Measurements from ENCODE around the gene CLCA1. TPM values are rescaled to one million over a fixed set of nuclear protein-coding genes. Genes with fewer than 3 reads are reported as not detected.
A peak's percentile ranks its signal among the peaks of the same experiment; 100 is the strongest.

The CLCA1 gene
- total and polyA plus RNA-seq, 10 donors = 0.13 TPM; not detected in 9

DNA sequence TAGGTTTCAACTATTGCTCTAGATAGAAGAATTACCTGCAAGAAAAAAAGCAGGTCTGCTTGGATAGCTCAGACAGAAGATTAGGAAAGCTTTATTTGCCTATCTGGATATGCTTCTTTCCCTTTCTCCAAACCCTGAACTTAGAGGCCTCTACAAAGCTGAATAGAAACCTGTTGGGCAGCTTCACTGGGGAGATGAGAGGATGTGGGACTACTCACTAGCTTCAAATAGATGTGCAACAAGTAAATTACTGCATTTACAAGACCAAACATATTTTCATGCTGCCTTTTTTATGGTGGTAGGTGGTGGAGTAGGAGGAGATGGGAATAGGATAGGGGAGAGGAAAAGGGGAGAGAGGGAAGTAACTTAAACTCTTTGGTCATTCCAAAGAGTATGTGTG lies 38.4 kb upstream of the CLCA1 start:
- intact Hi-C loops (cut with DNase I; ENCODE audit: low total_unique reads) = no loop called here
- TF ChIP-seq POLR2A (IDR thresholded peaks at IDR 0.05) (no peak), CTCF (IDR thresholded peaks at IDR 0.05 in 8 of 11, conservative IDR thresholded peaks at IDR 0.05 in 3 of 11) (no peak), POLR2AphosphoS5 (IDR thresholded peaks at IDR 0.05) (no peak)
- H3K27me3 ChIP-seq (replicated peaks in 1 of 7) = no peaks in the 10 kb centered on the region
- no peak overlapping the region for H3K4me3 ChIP-seq
- peak overlapping the region in 7 of 8 donors; percentile 75 to 83 (median 78) for H3K27ac ChIP-seq
- peaks cover 0 to 26% (median 18%) of the 10 kb centered on the region in 6 donors for H3K4me1 ChIP-seq
- H3K9me3 ChIP-seq = no peaks in the 10 kb centered on the region
- DNase-seq = no peak
- H3K36me3 ChIP-seq = no peaks in the 10 kb centered on the region

DNA sequence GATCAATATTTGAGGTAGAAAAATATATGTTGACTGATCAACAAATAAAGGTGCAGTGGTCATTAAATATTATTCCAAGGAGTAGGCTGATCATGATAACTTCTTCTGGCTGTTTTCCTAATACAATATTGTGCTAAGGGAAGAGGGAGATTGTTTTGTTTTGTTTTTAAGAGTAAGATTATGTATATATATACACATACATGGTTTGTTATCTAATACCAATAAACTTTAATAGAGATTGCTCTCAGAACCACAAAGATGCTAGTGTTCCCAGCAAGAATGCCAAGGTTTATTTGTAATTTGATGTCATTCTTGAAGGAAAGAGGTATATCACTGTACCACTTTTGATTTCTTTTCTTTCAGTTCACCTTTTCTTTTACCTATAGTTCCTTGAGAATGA lies 34.7 kb upstream of the CLCA1 start:
- Histone ChIP-seq H3K9me3 (no peaks in the 10 kb centered on the region), H3K4me1 (peaks cover 0 to 19% (median 14%) of the 10 kb centered on the region in 6 donors), H3K36me3 (no peaks in the 10 kb centered on the region), H3K27me3 (replicated peaks in 1 of 7) (no peaks in the 10 kb centered on the region), H3K27ac (no peak overlapping the region), H3K4me3 (no peak overlapping the region)
- intact Hi-C loops (cut with DNase I; ENCODE audit: low total_unique reads) = no loop called here
- TF ChIP-seq CTCF (IDR thresholded peaks at IDR 0.05 in 8 of 11, conservative IDR thresholded peaks at IDR 0.05 in 3 of 11) (no peak), POLR2A (IDR thresholded peaks at IDR 0.05) (no peak), POLR2AphosphoS5 (IDR thresholded peaks at IDR 0.05) (no peak)
- no peak for DNase-seq

DNA sequence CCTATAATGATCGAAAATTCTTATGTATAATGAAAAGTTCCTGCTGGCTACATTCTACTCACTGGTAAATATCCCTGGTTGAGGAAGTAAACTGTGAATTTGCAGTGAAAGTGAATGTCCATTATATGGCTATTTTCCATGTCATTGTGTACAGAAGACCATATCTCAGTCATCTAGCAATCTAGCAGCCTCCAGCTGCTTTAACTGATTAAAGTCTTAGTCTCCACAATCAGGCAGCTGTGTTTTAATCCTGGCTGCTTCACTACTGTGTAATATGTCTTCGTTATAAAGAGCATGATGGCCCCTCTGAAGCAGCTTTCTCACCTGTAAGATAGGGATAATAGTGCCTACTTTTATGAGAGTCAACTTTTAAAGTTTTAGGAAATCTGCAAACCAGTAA lies 33.4 kb upstream of the CLCA1 start:
- Histone ChIP-seq H3K4me1 (peaks cover 0 to 6% (median 2%) of the 10 kb centered on the region in 6 donors), H3K4me3 (no peak overlapping the region), H3K27me3 (replicated peaks in 1 of 7) (no peaks in the 10 kb centered on the region), H3K36me3 (no peaks in the 10 kb centered on the region), H3K27ac (no peak overlapping the region), H3K9me3 (no peaks in the 10 kb centered on the region)
- TF ChIP-seq POLR2AphosphoS5 (IDR thresholded peaks at IDR 0.05) (no peak), POLR2A (IDR thresholded peaks at IDR 0.05) (no peak), CTCF (IDR thresholded peaks at IDR 0.05 in 8 of 11, conservative IDR thresholded peaks at IDR 0.05 in 3 of 11) (no peak)
- WGBS, 5 donors = 40 to 87% (median 47%) methylated on average over 2 of the region's 2 CpGs
- intact Hi-C loops (cut with DNase I; ENCODE audit: low total_unique reads) = no loop called here
- no peak for DNase-seq

GRCh38 chr1:86436041-86436440 lies 32.7 kb upstream of the CLCA1 start:
- intact Hi-C loops (cut with DNase I; ENCODE audit: low total_unique reads) = no loop called here
- no peaks in the 10 kb centered on the region for H3K36me3 ChIP-seq
- no peaks in the 10 kb centered on the region for H3K27me3 ChIP-seq (replicated peaks in 1 of 7)
- no peaks in the 10 kb centered on the region for H3K4me1 ChIP-seq
- TF ChIP-seq CTCF (IDR thresholded peaks at IDR 0.05 in 8 of 11, conservative IDR thresholded peaks at IDR 0.05 in 3 of 11) (no peak), POLR2AphosphoS5 (IDR thresholded peaks at IDR 0.05) (no peak), POLR2A (IDR thresholded peaks at IDR 0.05) (no peak)
- H3K27ac ChIP-seq = no peak overlapping the region
- no peak for DNase-seq
- H3K4me3 ChIP-seq = no peak overlapping the region
- 40 to 56% (median 50%) methylated on average over 2 of the region's 2 CpGs for WGBS, 5 donors
- H3K9me3 ChIP-seq = no peaks in the 10 kb centered on the region

Measured in spleen (tissue), 11 donors.